HG03457 (cell line): ENCODE data around the gene GOSR1.
"Not testable (repeated sequence)": the region's sequence is repeated elsewhere in the genome, so short reads cannot be mapped to it uniquely, and the experiment has no call there.

Experiments
- ATAC-seq: cut with Tn5 transposase; IDR thresholded peaks from one replicate; pipeline ENCODE4 v1.9.1; 2021; ENCODE audit warnings: moderate number of reproducible peaks; ENCODE audit not compliant: unreplicated experiment

Gene GOSR1

DNA sequence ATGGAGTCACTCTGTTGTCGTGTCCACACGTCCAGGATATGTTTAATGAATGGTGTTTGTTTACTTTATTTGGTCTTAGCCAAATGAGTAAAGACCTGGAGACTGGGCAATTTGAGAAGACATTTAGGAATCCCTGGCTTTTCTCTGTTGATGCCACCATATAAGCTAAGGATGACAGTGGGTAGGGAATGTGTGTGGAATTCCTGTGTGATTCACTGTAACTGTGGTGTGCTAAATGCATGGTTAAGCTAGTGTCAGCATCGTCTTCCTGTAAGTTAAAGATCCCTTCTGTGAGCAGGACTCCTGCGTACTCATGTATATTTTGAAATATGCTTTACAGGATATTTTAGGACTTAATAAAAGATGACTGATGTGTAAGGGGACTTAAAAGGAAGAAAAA is 26.4 kb downstream of the GOSR1 start:
- ATAC-seq: no peak

- no peak for ATAC-seq
These were observed 28.7 kb downstream of the GOSR1 start for GRCh38 chr17:30505868-30506417.

DNA sequence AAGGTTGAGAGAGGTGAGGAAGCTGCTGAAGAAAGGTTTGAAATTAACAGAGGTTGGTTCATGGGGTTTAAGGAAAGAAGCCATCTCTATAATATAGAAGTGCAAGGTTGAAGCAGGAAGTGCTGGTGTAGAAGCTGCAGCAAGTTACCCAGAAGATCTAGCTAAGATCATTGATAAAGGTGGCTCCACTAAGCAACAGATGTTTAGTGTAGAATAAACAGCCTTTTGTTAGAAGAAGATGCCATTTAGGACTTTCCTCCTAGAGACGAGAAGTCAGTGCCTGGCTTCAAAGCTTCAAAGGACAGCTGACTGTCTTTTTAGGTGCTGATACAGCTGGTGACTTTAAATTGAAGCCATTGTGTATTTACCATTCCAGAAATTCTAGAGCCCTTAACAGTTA is 29.3 kb downstream of the GOSR1 start:
- ATAC-seq: no peak

DNA sequence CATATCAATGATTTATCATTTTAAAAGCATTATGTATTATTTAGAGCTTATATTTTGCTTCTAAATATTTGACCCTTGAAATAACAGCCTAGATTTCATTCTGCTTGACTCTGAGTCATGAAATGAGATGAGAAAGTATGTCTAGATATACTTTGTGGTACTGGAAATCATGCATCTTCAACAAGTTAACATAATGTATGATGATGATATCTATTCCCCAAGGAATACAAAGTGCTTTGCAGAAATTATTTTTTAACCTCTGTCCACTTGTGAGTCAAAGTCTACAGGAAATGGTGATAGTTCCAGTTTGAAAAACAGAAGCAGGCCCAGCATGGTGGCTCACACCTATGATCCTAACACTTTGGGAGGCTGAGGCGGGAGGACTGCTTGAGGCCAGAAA is 36.1 kb downstream of the GOSR1 start:
- no peak for ATAC-seq

GRCh38 chr17:30514895-30515596 is 37.8 kb downstream of the GOSR1 start:
- ATAC-seq: no peak

DNA sequence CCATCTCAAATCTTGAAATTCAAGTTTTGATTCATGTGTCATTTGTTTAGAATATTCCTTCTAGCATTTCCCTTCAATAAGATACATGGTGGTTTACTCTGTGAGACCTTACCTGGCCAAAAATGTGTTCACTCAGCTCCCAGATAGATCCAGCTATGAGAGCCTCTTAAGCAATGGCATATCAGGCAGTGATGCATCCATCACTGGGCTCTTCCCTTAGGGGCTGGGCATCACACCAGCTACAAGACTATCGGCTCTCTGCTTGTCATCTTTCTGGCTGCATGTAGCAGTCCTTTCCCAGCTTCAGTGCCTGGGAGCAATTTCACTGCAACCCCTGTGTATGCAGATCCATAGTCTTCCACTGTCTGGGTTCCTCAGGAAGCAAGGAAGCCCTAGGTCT is 40.6 kb downstream of the GOSR1 start:
- ATAC-seq: no peak

- ATAC-seq: no peak
These were observed 42.0 kb downstream of the GOSR1 start for GRCh38 chr17:30519166-30519565.

DNA sequence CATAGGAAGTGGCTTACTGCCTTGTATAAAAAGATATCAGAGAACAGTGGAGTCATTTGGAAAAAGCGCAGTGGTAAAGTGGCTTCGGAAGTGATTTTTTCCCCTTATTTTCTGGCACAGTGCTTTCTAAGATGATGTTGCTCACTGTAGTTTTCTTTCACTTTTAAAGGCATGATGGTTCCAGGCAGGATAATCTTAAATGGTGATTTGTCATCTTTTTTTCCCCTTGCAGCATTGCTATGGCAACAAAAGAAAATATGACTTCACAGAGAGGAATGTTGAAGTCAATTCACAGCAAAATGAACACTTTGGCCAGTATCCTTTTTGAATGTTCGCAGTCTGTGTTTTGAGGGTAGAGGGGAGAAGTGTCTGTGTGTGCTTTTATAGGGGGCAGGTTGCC is 42.5 kb downstream of the GOSR1 start:
- ATAC-seq: no peak

GRCh38 chr17:30520436-30520835 is 43.2 kb downstream of the GOSR1 start:
- no peak for ATAC-seq

- no peak for ATAC-seq
These were observed 43.7 kb downstream of the GOSR1 start for GRCh38 chr17:30520882-30521281.

- ATAC-seq: no peak
These were observed 44.6 kb downstream of the GOSR1 start for GRCh38 chr17:30521766-30522165.

GRCh38 chr17:30523236-30523635 is 46.0 kb downstream of the GOSR1 start:
- not testable (repeated sequence) for ATAC-seq

- no peak for ATAC-seq
These were observed 47.6 kb downstream of the GOSR1 start for GRCh38 chr17:30524847-30525246.

GRCh38 chr17:30526401-30526800 is 49.2 kb downstream of the GOSR1 start:
- ATAC-seq: no peak

GRCh38 chr17:30528701-30529100 is 51.5 kb downstream of the GOSR1 start:
- ATAC-seq: not testable (repeated sequence)

DNA sequence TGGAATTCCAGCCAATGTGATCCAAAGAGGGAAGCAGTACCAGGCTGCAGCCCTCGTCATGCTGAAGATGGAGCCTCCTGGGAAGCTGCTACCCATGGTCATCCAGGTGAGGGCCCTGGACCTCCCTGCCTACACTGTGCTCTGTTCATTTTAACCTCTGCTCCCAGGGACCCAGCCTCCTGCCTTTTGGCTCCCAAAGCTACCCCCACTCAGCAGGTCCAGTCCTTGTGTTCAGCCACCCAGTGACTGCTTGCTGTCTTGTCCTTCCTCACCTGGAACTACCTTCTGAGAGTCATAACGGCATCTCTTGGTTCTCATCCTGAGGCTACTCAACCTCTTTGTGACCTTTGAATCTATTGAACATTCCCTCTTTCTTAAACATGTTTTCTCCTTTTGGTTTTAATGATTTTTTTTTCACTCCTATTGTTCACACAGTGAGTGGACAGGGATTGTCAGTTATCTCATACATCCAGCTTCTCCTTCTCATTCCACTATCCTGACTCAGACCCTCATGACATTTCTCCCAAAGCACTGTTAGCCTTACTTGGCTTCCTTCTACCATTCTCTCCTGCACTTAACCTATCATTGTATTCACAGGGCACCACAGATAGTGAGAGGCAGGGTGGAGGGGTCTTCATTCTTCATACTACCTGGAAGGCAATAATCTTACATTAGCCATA is 53.3 kb downstream of the GOSR1 start:
- no peak for ATAC-seq

GRCh38 chr17:30532871-30533270 is 55.7 kb downstream of the GOSR1 start:
- no peak for ATAC-seq

DNA sequence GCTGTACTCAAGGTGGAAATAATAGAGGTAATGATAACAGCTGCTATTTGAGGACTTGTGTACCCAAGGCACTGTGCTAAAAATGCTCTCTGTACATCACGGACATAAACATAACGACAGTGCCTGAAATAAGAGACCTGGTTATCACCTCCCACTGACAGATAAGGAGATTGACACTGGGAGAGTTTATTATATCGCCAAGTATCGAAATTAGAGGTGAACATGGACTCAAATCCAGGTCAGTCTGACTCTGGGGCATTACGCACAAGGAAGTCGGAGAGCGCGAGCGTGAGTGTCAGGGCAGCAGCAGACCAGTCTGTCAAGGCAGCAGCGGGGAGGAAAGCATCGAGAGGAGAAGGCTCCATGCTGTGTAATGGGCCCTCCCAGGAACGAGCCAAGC is 57.1 kb downstream of the GOSR1 start:
- ATAC-seq: no peak

- ATAC-seq: no peak
These were observed 58.0 kb downstream of the GOSR1 start for GRCh38 chr17:30534938-30535921.

- not testable (repeated sequence) for ATAC-seq
These were observed 59.6 kb downstream of the GOSR1 start for GRCh38 chr17:30536846-30537245.

DNA sequence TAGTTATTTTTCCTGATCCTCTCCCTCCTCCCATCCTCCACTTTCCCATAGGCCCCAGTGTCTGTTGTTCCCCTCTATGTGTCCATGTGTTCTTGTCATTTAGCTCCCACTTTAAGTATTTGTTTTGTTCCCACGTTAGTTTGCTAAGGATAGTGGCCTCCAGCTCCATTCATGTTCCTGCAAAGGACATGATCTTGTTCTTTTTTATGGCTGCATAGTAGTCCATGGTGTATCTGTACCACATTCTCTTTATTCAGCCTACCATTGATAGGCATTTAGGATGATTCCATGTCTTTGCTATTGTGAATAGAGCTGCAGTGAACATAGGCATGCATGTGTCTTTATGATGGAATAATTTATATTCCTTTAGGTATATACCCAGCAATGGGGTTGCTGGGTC is 60.5 kb downstream of the GOSR1 start:
- ATAC-seq: not testable (repeated sequence)
